Measurements from ENCODE around the gene ACSF3. TPM values are rescaled to one million over a fixed set of nuclear protein-coding genes. Genes with fewer than 3 reads are reported as not detected.

ACSF3 gene
- total RNA-seq, 1 experiment from 2014 or later, result 74.5 TPM

GRCh38 chr16:89147085-89147817 is 53.6 kb downstream of the ACSF3 start:
- Histone ChIP-seq H3K4me1 (ENCODE audit: control insufficient read depth in 1 of 2, insufficient read depth in 2 of 2, low read length in 2 of 2) (no peaks in the 10 kb centered on the region), H3K79me2 (ENCODE audit: insufficient read depth, low read length) (no peaks in the 10 kb centered on the region), H3K27ac (ENCODE audit: low read depth, low read length) (no peak overlapping the region), H2AFZ (ENCODE audit: low read depth, low read length, poor library complexity, severe bottlenecking) (no peak overlapping the region), H3K9me2 (ENCODE audit: insufficient read depth) (no peaks in the 10 kb centered on the region), H3K4me2 (ENCODE audit: low read length) (no peak overlapping the region), H3K9ac (ENCODE audit: low read length) (no peak overlapping the region), H3K27me3 (ENCODE audit: insufficient read depth, low read length) (no peaks in the 10 kb centered on the region), H3K36me3 (ENCODE audit: control insufficient read depth in 1 of 2, insufficient read depth in 2 of 2, low read length in 2 of 2) (peaks cover 10 to 27% of the 10 kb centered on the region in 2 experiments; a peak in 2 of 4 replicates), H3K4me3 (replicated peaks in 1 of 2; ENCODE audit: low read depth in 1 of 2, low read length in 2 of 2) (no peak overlapping the region), H4K20me1 (ENCODE audit: insufficient read depth) (no peaks in the 10 kb centered on the region), H3K9me3 (ENCODE audit: control insufficient read depth in 1 of 2, insufficient read depth in 1 of 2, low read depth in 1 of 2, low read length in 2 of 2) (peaks cover 0 to 13% of the 10 kb centered on the region in 2 experiments; a peak in 1 of 4 replicates)
- CTCF ChIA-PET, result no interaction called here
- POLR2A ChIA-PET, result no interaction called here
- ATAC-seq (no peak), DNase-seq (ENCODE audit: low read depth, low spot score) (no peak)
- no TSS peak for BruUV-seq (replicated peaks)
- intact Hi-C loops (cut with micrococcal nuclease), result no loop called here
- TF ChIP-seq FOSL1 (IDR thresholded peaks at IDR 0.05; ENCODE audit: low read depth) (no peak), JUND (IDR thresholded peaks at IDR 0.05) (no peak), SRF (IDR thresholded peaks at IDR 0.05; ENCODE audit: low read depth) (no peak), ELF1 (IDR thresholded peaks at IDR 0.05; ENCODE audit: borderline replicate concordance, low read depth) (no peak), RAD21 (IDR thresholded peaks at IDR 0.05; ENCODE audit: low read depth) (no peak), ATF3 (IDR thresholded peaks at IDR 0.05) (no peak), POLR2AphosphoS5 (IDR thresholded peaks at IDR 0.05; ENCODE audit: low read depth, low read length) (no peak), EZH2phosphoT487 (IDR thresholded peaks at IDR 0.05; ENCODE audit: borderline replicate concordance) (no peak), POLR2A (IDR thresholded peaks at IDR 0.05; ENCODE audit: borderline replicate concordance, extremely low read depth, insufficient read depth, insufficient read length) (no peak), CBX3 (IDR thresholded peaks at IDR 0.05; ENCODE audit: low read depth) (no peak), ZBTB33 (IDR thresholded peaks at IDR 0.05; ENCODE audit: extremely low read depth, insufficient replicate concordance, low read length) (no peak), CEBPB (IDR thresholded peaks at IDR 0.05; ENCODE audit: low read depth) (no peak)
- RAD21 ChIA-PET (ENCODE audit: low non-redundant PET in 1 of 2, low total read pairs in 2 of 2, uncharacterized antibody in 2 of 2, unreplicated experiment in 2 of 2), result no interaction called here
